IMR-90 (cell line): ENCODE data around the gene TNNC2. TPM values are rescaled to one million over a fixed set of nuclear protein-coding genes. Genes with fewer than 3 reads are reported as not detected.

Source experiments
- ATAC-seq: fragments of 200-7000 bp; cut with Tn5 transposase; 2 replicates; pipeline ENCODE4 v1.9.1; 2020; ENCODE audit warnings: low read depth, mild to moderate bottlenecking, moderate library complexity
- Bru-seq: library from RNA; stranded (reverse); fragments of 400-500 nt; gene quantifications from one replicate; lab custom pipeline; 2021; lab: Mats Ljungman, UMichigan
- BruChase-seq, 2 experiments: library from RNA; stranded (reverse); fragments of 400-500 nt; gene quantifications; one replicate each; lab custom pipeline; 2021; lab: Mats Ljungman, UMichigan
- BruUV-seq: library from RNA; stranded (reverse); fragments of 400-500 nt; replicated peaks from 2 replicates; lab custom pipeline; 2021; lab: Mats Ljungman, UMichigan
- CTCF ChIA-PET: fragments of 300-600 bp; formaldehyde crosslinking; extraction: SDS; loops from one replicate; lab custom pipeline; 2021; ENCODE audit warnings: antibody characterized with exemption; lab: Yijun Ruan, JAX
- POLR2A ChIA-PET: fragments of 300-600 bp; sonication (Branson Sonifier 250); formaldehyde crosslinking; loops from one replicate; lab custom pipeline; 2022; ENCODE audit warnings: antibody characterized with exemption; ENCODE audit not compliant: unreplicated experiment; lab: Charles Lee
- DNase-seq: peaks from one replicate; pipeline ENCODE4 v3.0.0; 2013
- H2AFZ ChIP-seq: replicated peaks from 2 replicates; pipeline ENCODE3; 2013; ENCODE audit warnings: low read length, mild to moderate bottlenecking; ENCODE audit not compliant: poor library complexity
- H2AK5ac ChIP-seq: 2 replicates; pipeline ENCODE4 v1.6.1; 2013; ENCODE audit warnings: low read depth, low read length, inconsistent platforms
- H2AK9ac ChIP-seq: replicated peaks from 2 replicates; pipeline ENCODE3; 2013; ENCODE audit warnings: mild to moderate bottlenecking, low read depth, low read length, moderate library complexity; ENCODE audit not compliant: poor library complexity
- H2BK120ac ChIP-seq: 2 replicates; pipeline ENCODE4 v1.6.1; 2013; ENCODE audit warnings: low read depth, low read length, inconsistent platforms
- H2BK15ac ChIP-seq: 3 replicates; pipeline ENCODE4 v1.6.1; 2013; ENCODE audit warnings: low read depth, low read length, inconsistent platforms
- H2BK20ac ChIP-seq: 2 replicates; pipeline ENCODE4 v1.6.1; 2013; ENCODE audit warnings: low read depth, mild to moderate bottlenecking, inconsistent platforms, low read length, moderate library complexity
- H2BK5ac ChIP-seq: 2 replicates; pipeline ENCODE4 v1.6.1; 2013; ENCODE audit warnings: mild to moderate bottlenecking, low read depth, low read length, inconsistent platforms; ENCODE audit not compliant: poor library complexity, severe bottlenecking
- H3K14ac ChIP-seq: replicated peaks from 2 replicates; pipeline ENCODE4 v1.6.1; 2013; ENCODE audit warnings: low read depth, low read length, inconsistent platforms
- H3K18ac ChIP-seq: 2 replicates; pipeline ENCODE4 v1.6.1; 2013; ENCODE audit warnings: low read depth, low read length, control low read depth
- H3K23ac ChIP-seq: 2 replicates; pipeline ENCODE4 v1.6.1; 2013; ENCODE audit warnings: low read depth, low read length, inconsistent platforms
- H3K27ac ChIP-seq: 2 replicates; pipeline ENCODE4 v1.5.1; 2013; ENCODE audit warnings: mild to moderate bottlenecking, control low read depth, low read length; ENCODE audit not compliant: insufficient read depth
- H3K27me3 ChIP-seq: 2 replicates; pipeline ENCODE4 v1.6.1; 2013; ENCODE audit warnings: low read length; ENCODE audit not compliant: control insufficient read depth, insufficient read depth
- H3K36me3 ChIP-seq: 2 replicates; pipeline ENCODE4 v1.6.1; 2013; ENCODE audit warnings: low read length, mixed read lengths; ENCODE audit not compliant: control insufficient read depth, insufficient read depth
- H3K4ac ChIP-seq: 2 replicates; pipeline ENCODE4 v1.6.1; 2013; ENCODE audit warnings: low read depth, low read length, inconsistent platforms
- H3K4me1 ChIP-seq: 2 replicates; pipeline ENCODE4 v1.6.1; 2013; ENCODE audit warnings: low read length, mixed read lengths; ENCODE audit not compliant: control insufficient read depth, insufficient read depth
- H3K4me2 ChIP-seq: 2 replicates; pipeline ENCODE4 v1.6.1; 2013; ENCODE audit warnings: low read depth, mild to moderate bottlenecking, control low read depth, low read length, moderate library complexity
- H3K4me3 ChIP-seq: 2 replicates; pipeline ENCODE4 v1.5.1; 2013; ENCODE audit warnings: low read depth, mild to moderate bottlenecking, control low read depth, low read length, moderate library complexity; ENCODE audit not compliant: insufficient read depth
- H3K56ac ChIP-seq: 2 replicates; pipeline ENCODE4 v1.6.1; 2013; ENCODE audit warnings: low read length, inconsistent platforms; ENCODE audit not compliant: insufficient read depth; ENCODE audit errors: extremely low read depth
- H3K79me1 ChIP-seq, 2 experiments: 2 replicates each; pipeline ENCODE4 v1.6.1; 2013; ENCODE audit warnings: low read length in 2 of 2, inconsistent platforms in 1 of 2, low read depth in 1 of 2
- H3K9ac ChIP-seq: 2 replicates; pipeline ENCODE4 v1.6.1; 2013; ENCODE audit warnings: low read depth, low read length, control low read depth
- H3K9me1 ChIP-seq: 2 replicates; pipeline ENCODE4 v1.6.1; 2013; ENCODE audit warnings: low read length, inconsistent platforms; ENCODE audit not compliant: insufficient read depth
- H3K9me3 ChIP-seq: 2 replicates; pipeline ENCODE4 v1.6.1; 2013; ENCODE audit warnings: low read length; ENCODE audit not compliant: control insufficient read depth, insufficient read depth
- H4K20me1 ChIP-seq: 2 replicates; pipeline ENCODE4 v1.6.1; 2013; ENCODE audit warnings: low read length, inconsistent platforms; ENCODE audit not compliant: insufficient read depth
- H4K5ac ChIP-seq: 2 replicates; pipeline ENCODE4 v1.6.1; 2013; ENCODE audit warnings: mild to moderate bottlenecking, low read depth, low read length, control low read depth
- H4K8ac ChIP-seq, 2 experiments: 2 replicates each; pipeline ENCODE4 v1.6.1; 2013; ENCODE audit warnings: low read depth in 2 of 2, low read length in 2 of 2, control low read depth in 1 of 2, inconsistent platforms in 1 of 2
- H4K91ac ChIP-seq: 2 replicates; pipeline ENCODE4 v1.6.1; 2013; ENCODE audit warnings: low read depth, low read length, inconsistent platforms; ENCODE audit not compliant: insufficient read depth
- BHLHE40 ChIP-seq: fragments of 150-350 bp; IDR thresholded peaks from 2 replicates; pipeline ENCODE4 v1.6.1; 2016; ENCODE audit warnings: mild to moderate bottlenecking, low read depth, low read length
- CEBPB ChIP-seq: IDR thresholded peaks from 2 replicates; pipeline ENCODE4 v1.6.1; 2012; ENCODE audit warnings: low read depth, low read length, improper control_type of control experiment
- MXI1 ChIP-seq: IDR thresholded peaks from 2 replicates; pipeline ENCODE4 v1.6.1; 2012; ENCODE audit warnings: low read depth, mild to moderate bottlenecking, low read length, moderate library complexity, borderline replicate concordance
- NFE2L2 ChIP-seq: fragments of 150-350 bp; IDR thresholded peaks from 2 replicates; pipeline ENCODE4 v1.6.1; 2016; ENCODE audit warnings: low read depth, mild to moderate bottlenecking, low read length
- POLR2A ChIP-seq: IDR thresholded peaks from 2 replicates; pipeline ENCODE4 v1.6.1; 2012; ENCODE audit warnings: mild to moderate bottlenecking, low read depth, low read length
- RCOR1 ChIP-seq: IDR thresholded peaks from 2 replicates; pipeline ENCODE4 v1.6.1; 2012; ENCODE audit warnings: mild to moderate bottlenecking, low read length, improper control_type of control experiment; ENCODE audit not compliant: insufficient replicate concordance
- WGBS, 2 experiments: methylation state at CpG; one replicate each; pipeline versions ENCODE4 v1.1.5 to v1.1.7; 2013; ENCODE audit warnings: missing lambda C conversion rate in 2 of 2; ENCODE audit not compliant: insufficient read length in 1 of 2; ENCODE audit errors: extremely low coverage in 2 of 2; 5-methylcytosine and 5-hydroxymethylcytosine counted together
- dilution Hi-C: fragments of 300-500 bp; cut with HindIII; formaldehyde crosslinking; loops from one replicate; pipeline ENCODE4 v1.14.3; 2018; ENCODE audit warnings: low sequenced_read_pairs; ENCODE audit not compliant: unreplicated experiment
- in situ Hi-C: fragments of 300-500 bp; cut with MboI; formaldehyde crosslinking; loops from 3 replicates; pipeline ENCODE4 v1.14.3; 2019; ENCODE audit warnings: low sequenced_read_pairs, inconsistent platforms, mixed read lengths
- intact Hi-C: fragments of 100-400 bp; cut with micrococcal nuclease; formaldehyde crosslinking; loops from 2 replicates; pipeline ENCODE4 v1.10.0; 2022
- long read RNA-seq: library from polyadenylated mRNA; unstranded; transcript quantifications from one replicate; pipeline ENCODE4 v2.0.0, GENCODE V29; 2021; ENCODE audit not compliant: unreplicated experiment
- polyA plus RNA-seq, 3 experiments: library from polyadenylated mRNA; depleted of rRNA; stranded (reverse); fragments of >200 nt; gene quantifications; 2 replicates each; pipeline ENCODE4 v1.2.3, GENCODE V29; 2012; ENCODE audit warnings: low replicate concordance in 1 of 3
- total RNA-seq: library from RNA; depleted of rRNA; stranded (reverse); fragments of >200 nt; gene quantifications from 2 replicates; pipeline ENCODE4 v1.2.3, GENCODE V29; 2012; rRNA removed

TNNC2 gene
- total RNA-seq, result 0.28 TPM in 1 of 2 replicates, not detected in the other
- polyA plus RNA-seq (2012; rRNA removed), result 0.46 and 0.53 TPM in 2 replicates
- 0.31 and 0.44 TPM in 2 replicates for polyA plus RNA-seq (2012; cell fraction: cytosol; rRNA removed)
- polyA plus RNA-seq (2012; cell fraction: nucleus; rRNA removed; ENCODE audit: low replicate concordance), result 1.8 and 4.5 TPM in 2 replicates
- Bru-seq, nascent RNA, result percentile 38 among the genes with signal in this experiment
- percentile 46 among the genes with signal in this experiment for BruChase-seq, experiment 1, labeled RNA remaining after a 6-hour chase
- percentile 40 among the genes with signal in this experiment for BruChase-seq, experiment 2, labeled RNA remaining after a 2-hour chase
- long read RNA-seq, partial matches to known transcripts, result 1 of 1 reads
- long read RNA-seq, other reads (novel, unspliced or antisense), result 0 of 1 reads

GRCh38 chr20:45827030-45827652, at the start of gene TNNC2:
Gene TNNC2 (minus strand): TSS chr20:45827312. CDS start chr20:45827248, 64 bp downstream.
- Histone ChIP-seq H2BK5ac (no peak within 1 kb of the TSS), H3K56ac (no peak within 1 kb of the TSS), H3K18ac (peak within 1 kb of the TSS; percentile 63; the same call in 1 of the 2 replicates), H4K5ac (peak within 1 kb of the TSS; percentile 65), H2BK120ac (peak within 1 kb of the TSS; percentile 64), H3K27ac (peak within 1 kb of the TSS; percentile 2; the same call in 1 of the 2 replicates), H4K20me1 (no peaks in the 10 kb centered on the region), H3K79me1 (no peaks in the 10 kb centered on the region), H2AK9ac (peak within 1 kb of the TSS; percentile 50), H4K8ac (peak within 1 kb of the TSS; percentile 9 to 76; a peak in 2 of 4 replicates), H3K4me2 (no peak within 1 kb of the TSS), H3K9me1 (no peaks in the 10 kb centered on the region), H2AK5ac (no peak within 1 kb of the TSS), H3K23ac (no peak within 1 kb of the TSS), H3K9me3 (no peaks in the 10 kb centered on the region), H3K4me1 (peaks cover 18% of the 10 kb centered on the region), H2BK20ac (peak within 1 kb of the TSS; percentile 36; the same call in 1 of the 2 replicates), H2BK15ac (no peak within 1 kb of the TSS; the same call in 2 of the 3 replicates), H4K91ac (no peak within 1 kb of the TSS), H2AFZ (peak within 1 kb of the TSS; percentile 79), H3K4ac (peak within 1 kb of the TSS; percentile 22; the same call in 1 of the 2 replicates), H3K36me3 (no peaks in the 10 kb centered on the region), H3K27me3 (peaks cover 2% of the 10 kb centered on the region; the same call in 1 of the 2 replicates), H3K14ac (peak within 1 kb of the TSS; percentile 69; the same call in 1 of the 2 replicates), H3K9ac (0 out of 2 replicates have a peak within 1 kb of the TSS, but pooled peaks have one; percentile 2), H3K4me3 (no peak within 1 kb of the TSS)
- ChIA-PET POLR2A (no interaction called here), CTCF (interaction anchor here (0.5 to 1.2 kb wide), 2 partner anchors 25 to 806 kb away, joined by 3 read pairs; no protein-coding TSS in a partner anchor)
- intact Hi-C loops (no loop called here), in situ Hi-C loops (no loop called here), dilution Hi-C loops (no loop called here)
- ATAC-seq (no peak), DNase-seq (no peak)
- WGBS, 2 experiments, result 81% methylated on average over 4 of the region's 8 CpGs; no CpG with 5 or more reads in 1 of the 2 experiments
- no TSS peak for BruUV-seq
- no peak for TF ChIP-seq NFE2L2
- TF ChIP-seq CEBPB, result no peak
- no peak for TF ChIP-seq POLR2A
- TF ChIP-seq RCOR1, result no peak
- no peak for TF ChIP-seq BHLHE40
- TF ChIP-seq MXI1, result no peak
